Kidney glomerular epithelial cell (primary cell): ENCODE data around the gene SCGB2B2.
"Not testable (repeated sequence)": the region's sequence is repeated elsewhere in the genome, so short reads cannot be mapped to it uniquely, and the experiment has no call there.

Source experiments
- DNase-seq: peaks from one replicate; lab custom pipeline; 2025; lab: John Stamatoyannopoulos, UW

SCGB2B2 gene

DNA sequence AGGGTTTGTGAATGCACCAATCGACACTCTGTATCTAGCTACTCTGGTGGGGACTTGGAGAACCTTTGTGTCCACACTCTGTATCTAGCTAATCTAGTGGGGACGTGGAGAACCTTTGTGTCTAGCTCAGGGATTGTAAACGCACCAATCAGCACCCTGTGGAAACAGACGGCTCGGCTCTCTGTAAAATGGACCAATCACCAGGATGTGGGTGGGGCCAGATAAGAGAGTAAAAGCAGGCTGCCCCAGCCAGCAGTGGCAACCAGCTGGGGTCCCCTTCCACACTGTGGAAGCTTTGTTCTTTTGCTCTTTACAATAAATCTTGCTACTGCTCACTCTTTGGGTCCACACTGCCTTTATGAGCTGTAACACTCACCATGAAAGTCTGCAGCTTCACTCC is 8.3 kb downstream of the SCGB2B2 start:
- DNase-seq, result not testable (repeated sequence)

DNA sequence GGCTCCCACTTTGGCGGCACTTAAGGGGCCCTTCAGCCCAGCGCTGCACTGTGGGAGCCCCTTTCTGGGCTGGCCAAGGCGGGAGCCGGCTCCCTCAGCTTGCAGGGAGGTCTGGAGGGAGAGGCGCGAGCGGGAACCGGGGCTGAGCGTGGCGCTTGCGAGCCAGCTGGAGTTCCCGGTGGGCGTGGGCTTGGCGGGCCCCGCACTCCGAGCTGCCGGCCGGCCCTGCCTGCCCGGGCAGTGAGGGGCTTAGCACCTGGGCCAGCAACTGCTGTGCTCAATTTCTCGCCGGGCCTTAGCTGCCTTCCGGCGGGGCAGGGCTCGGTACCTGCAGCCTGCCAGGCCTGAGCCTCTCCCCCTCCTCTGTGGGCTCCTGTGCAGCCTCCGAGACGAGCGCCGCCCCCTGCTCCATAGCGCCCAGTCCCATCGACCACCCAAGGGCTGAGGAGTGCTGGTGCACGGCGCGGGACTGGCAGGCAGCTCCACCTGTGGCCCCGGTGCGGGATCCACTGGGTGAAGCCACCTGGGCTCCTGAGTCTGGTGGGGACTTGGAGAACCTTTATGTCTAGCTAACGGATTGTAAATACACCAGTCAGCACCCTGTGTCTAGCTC is 8.8 kb downstream of the SCGB2B2 start:
- not testable (repeated sequence) for DNase-seq

DNA sequence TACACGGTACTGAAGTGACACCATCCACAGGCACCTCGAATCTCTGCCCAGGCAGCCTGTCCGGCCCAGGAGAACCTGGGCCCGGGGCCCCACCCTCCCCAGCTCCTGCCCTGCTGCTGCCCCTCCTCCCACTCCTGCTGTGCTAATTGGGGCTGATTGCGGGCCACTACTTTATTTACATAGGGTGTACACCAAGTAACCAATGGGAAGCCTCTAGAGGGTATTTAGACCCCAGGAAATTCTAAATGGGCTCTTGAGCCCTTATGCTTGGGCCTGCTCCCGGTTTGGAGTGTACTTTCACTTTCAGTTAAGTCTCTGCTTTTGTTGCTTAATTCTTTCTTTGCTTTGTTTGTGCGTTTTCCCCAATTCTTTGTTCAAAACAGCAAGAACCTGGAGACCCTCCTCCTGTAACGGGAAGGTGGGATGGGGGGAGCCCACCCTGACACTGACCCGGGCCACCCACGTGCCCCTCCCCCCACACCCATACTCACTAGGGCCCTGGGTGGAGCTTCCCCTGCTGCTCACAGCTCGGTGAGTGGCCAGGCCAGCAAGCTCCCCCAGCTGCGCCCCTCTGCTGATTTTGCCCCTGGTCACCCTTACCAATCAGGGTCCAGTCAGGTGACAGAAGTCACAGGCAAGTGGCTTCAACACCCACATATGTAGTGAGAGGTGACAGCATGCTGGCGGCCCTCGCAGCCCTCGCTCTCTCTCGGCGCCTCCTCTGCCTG is 9.4 kb downstream of the SCGB2B2 start:
- DNase-seq, result no peak

- no peak for DNase-seq
These were observed 10.0 kb downstream of the SCGB2B2 start for GRCh38 chr19:34666958-34667265.

GRCh38 chr19:34666200-34666957 is 10.6 kb downstream of the SCGB2B2 start:
- DNase-seq, result no peak

DNA sequence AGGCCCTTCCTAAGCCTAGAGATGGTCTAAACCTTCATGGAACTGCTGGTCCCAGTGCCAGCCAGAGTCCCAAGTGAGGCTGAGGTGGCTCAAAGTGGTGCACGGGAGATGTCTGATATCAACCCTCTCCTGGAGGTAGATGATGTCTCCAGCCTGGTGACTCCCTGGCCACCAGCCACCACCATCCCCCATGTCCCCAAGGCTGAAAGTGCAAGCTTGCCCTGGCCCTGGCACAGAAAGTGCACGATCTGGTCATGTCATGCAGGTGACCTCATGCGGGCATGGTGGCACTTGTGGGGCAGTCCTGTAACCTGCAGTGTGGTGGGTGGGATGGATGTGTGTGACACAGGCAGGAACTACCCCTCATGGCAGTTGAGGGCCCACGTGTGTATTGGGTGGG is 11.7 kb downstream of the SCGB2B2 start:
- not testable (repeated sequence) for DNase-seq

DNA sequence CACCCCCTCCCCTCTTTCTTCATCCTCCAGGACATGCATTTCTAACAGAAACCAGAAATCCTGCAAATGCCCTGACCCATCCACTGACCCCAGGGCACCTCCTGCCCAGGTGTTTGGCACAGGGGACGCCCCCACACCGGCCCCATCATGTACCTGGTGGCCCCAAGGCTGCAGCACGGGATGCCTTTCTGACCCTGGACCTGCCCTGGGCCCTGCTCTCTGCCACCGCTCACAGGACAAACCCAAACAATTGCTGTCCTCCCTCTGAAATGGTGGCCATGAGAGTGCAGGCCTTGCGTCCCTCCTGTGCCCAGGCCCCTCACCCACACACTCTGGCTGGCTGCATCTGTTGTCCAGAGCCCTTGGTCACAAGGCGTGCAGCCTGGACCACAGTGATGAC is 12.1 kb downstream of the SCGB2B2 start:
- DNase-seq, result no peak

- DNase-seq, result no peak
These were observed 12.8 kb downstream of the SCGB2B2 start for GRCh38 chr19:34664168-34664567.

DNA sequence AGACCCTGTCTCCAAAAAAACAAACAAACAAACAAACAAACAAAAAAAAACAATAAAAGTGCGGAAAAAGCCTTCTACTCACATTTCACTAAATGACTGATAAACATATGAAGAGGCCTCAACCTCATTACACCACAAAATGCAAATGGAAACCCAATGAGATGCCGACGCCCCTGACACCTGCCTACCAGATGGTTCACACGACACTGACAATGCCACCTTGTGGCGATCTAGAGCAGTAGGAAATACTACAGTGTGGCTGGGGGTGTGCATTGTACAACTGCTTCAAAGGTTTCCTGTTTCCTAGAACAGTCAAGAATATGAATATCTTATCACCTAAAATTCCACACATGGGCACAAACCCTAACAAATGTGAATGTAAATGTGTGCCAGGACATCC is 14.0 kb downstream of the SCGB2B2 start:
- DNase-seq, result peak; percentile 12

DNA sequence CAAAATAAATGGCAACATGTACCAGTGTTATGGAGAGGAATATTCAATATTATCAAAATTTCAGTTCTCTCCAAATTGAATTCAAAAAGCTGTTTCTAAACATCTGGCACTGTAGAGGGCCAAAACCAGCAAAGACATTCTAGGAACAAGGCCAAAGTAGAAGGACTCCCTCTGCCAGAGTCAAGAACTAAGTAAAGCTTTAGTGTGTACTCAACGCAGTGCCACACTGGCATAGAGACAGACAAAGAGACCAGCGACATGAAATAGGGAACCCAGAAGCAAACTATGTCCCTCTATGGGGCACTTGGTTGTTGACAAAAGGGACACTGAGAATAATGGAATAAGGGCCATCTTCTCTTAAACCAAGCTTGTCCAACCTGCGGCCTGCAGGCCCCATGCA is 15.6 kb downstream of the SCGB2B2 start:
- no peak for DNase-seq

GRCh38 chr19:34655651-34656050 is 21.3 kb downstream of the SCGB2B2 start:
- no peak for DNase-seq

DNA sequence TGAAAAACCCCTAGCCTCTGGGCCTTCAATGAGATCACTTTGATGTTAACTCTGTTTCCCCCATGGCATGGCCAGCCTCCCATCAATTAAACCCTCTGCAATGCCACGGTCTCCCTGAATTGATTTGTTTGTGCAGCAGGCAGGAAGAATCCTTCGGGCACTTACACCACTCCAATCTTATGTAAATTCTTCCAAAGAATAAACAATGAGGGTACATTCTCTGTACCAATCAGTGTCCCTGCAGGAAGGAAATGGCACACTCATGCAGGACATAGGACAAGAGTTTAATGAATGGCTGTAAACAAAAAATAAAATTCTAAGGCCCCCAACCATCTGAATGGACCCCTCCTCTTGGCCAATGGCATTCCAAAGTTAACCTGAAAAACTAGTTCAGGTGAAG is 22.2 kb downstream of the SCGB2B2 start:
- DNase-seq, result no peak

- no peak for DNase-seq
These were observed 25.2 kb downstream of the SCGB2B2 start for GRCh38 chr19:34651747-34652146.

DNA sequence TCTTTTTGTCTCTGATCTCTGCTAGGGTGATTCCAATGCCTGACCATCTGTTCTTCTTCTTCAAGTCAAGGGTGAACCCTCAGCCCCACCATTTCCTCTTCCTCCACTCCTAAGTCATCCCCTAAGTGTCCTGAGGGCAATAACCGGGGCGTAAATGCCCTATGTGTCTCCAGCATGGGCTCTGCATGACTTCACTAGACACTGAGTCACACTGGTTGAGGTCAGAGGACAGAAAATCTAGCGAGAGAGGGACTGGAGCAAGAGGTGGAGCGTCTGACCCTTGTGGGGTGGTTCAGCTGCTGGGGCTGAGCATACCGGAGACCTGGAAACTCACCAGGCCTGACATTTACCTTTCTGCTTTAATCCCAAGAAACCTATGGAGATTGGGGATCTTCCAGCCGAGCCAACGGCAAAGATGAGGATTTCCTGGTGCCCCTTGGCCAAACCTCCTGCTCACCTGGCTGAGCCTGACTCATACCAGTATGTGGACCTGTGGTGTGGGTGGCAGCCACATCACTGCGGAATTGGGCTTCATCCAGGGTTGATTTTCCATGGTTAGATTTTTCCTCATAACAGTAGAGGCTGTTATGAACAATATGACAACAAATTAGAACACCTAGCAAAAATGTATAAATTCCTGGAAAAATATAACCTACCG is 26.9 kb downstream of the SCGB2B2 start:
- DNase-seq, result no peak

- DNase-seq, result no peak
These were observed 31.4 kb downstream of the SCGB2B2 start for GRCh38 chr19:34645551-34645950.

- DNase-seq, result no peak
These were observed 31.9 kb downstream of the SCGB2B2 start for GRCh38 chr19:34644991-34645461.

GRCh38 chr19:34642241-34642640 is 34.7 kb downstream of the SCGB2B2 start:
- no peak for DNase-seq

GRCh38 chr19:34639491-34640085 is 37.4 kb downstream of the SCGB2B2 start:
- DNase-seq, result peak; percentile 37

DNA sequence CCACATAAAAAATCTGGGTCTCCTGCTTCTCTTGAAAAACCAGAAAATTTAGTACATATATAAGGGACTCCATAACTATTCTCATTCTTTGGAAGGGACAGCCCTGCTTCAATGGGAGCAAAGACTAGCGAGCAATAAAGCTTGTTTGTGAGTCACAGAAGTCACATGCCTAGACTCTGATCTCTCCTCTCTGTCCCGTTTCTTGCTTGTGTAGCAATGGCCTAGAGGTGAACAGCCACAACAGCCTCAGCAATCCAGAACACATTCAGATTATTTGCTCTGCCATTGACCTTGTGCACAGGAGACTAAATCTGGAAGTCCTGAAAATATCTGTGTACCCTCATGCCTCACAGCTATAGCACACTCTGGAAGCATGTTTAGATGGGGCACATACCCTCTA is 43.2 kb downstream of the SCGB2B2 start:
- DNase-seq, result no peak
